B cell (primary cell): ENCODE measurements around the gene STX5. TPM values are rescaled to one million over a fixed set of nuclear protein-coding genes. Genes with fewer than 3 reads are reported as not detected.

Experiments
- ATAC-seq: fragments of 200-7000 bp; cut with Tn5 transposase; one replicate; pipeline ENCODE4 v1.10.0; 2021; ENCODE audit warnings: low read depth, mild to moderate bottlenecking, moderate number of reproducible peaks, moderate library complexity
- CTCF ChIA-PET: fragments of 350-600 bp; sonication (Branson Sonifier 250); formaldehyde crosslinking; loops from one replicate; lab custom pipeline; 2021; ENCODE audit warnings: antibody characterized with exemption, inconsistent platforms; lab: Charles Lee
- POLR2A ChIA-PET: fragments of 350-600 bp; sonication (Branson Sonifier 250); formaldehyde crosslinking; loops from one replicate; lab custom pipeline; 2021; ENCODE audit warnings: antibody characterized with exemption; lab: Charles Lee
- DNase-seq: peaks from one replicate; pipeline ENCODE4 v3.0.0; 2013
- H2AFZ ChIP-seq: 2 replicates; pipeline ENCODE4 v1.6.1; 2012; ENCODE audit warnings: mild to moderate bottlenecking, low read depth, low read length; ENCODE audit not compliant: insufficient read depth, poor library complexity, severe bottlenecking
- H3K27ac ChIP-seq, 2 donors: 1 replicate in 1 of 2; 2 replicates in 1 of 2; pipeline ENCODE4 v1.5.1; 2012 to 2013; ENCODE audit warnings: low read length in 2 of 2, mild to moderate bottlenecking in 2 of 2, moderate library complexity in 1 of 2
- H3K27me3 ChIP-seq, 4 experiments: fragments of 200-600 bp in 1 of 4; sonication (generic) in 1 of 4; replicated peaks in 1 of 4; 1 replicate in 2 of 4; 2 replicates in 2 of 4; pipeline versions ENCODE4 v1.6.1 to v1.7.0; 2013 to 2016; ENCODE audit warnings: low read length in 3 of 4, mild to moderate bottlenecking in 2 of 4, mixed read lengths in 1 of 4, moderate library complexity in 1 of 4; ENCODE audit not compliant: insufficient read depth in 4 of 4, control insufficient read depth in 3 of 4; ENCODE audit errors: control extremely low read depth in 1 of 4
- H3K36me3 ChIP-seq, 2 experiments: replicated peaks in 1 of 2; 1 replicate in 1 of 2; 2 replicates in 1 of 2; pipeline versions ENCODE4 v1.6.1 to v1.7.1; 2013; ENCODE audit warnings: low read length in 1 of 2; ENCODE audit not compliant: insufficient read depth in 2 of 2, control insufficient read depth in 1 of 2; ENCODE audit errors: control extremely low read depth in 1 of 2, extremely low read depth in 1 of 2
- H3K4me1 ChIP-seq, 2 donors: fragments of 200-600 bp in 1 of 2; sonication (generic) in 1 of 2; 1 replicate in 1 of 2; 2 replicates in 1 of 2; pipeline versions ENCODE4 v1.5.1 to v1.6.1; 2013 to 2017; ENCODE audit warnings: low read length in 2 of 2; ENCODE audit not compliant: control insufficient read depth in 2 of 2, insufficient read depth in 2 of 2
- H3K4me2 ChIP-seq: replicated peaks from 2 replicates; pipeline ENCODE3; 2012; ENCODE audit warnings: mild to moderate bottlenecking, low read depth, low read length; ENCODE audit not compliant: poor library complexity, severe bottlenecking
- H3K4me3 ChIP-seq, 5 experiments: fragments of 200-600 bp in 1 of 5; sonication (generic) in 1 of 5; 1 replicate in 3 of 5; 2 replicates in 2 of 5; pipeline versions ENCODE4 v1.5.1 to v1.7.0; 2011 to 2016; ENCODE audit warnings: low read length in 4 of 5, mild to moderate bottlenecking in 4 of 5, low read depth in 2 of 5, control low read depth in 1 of 5, moderate library complexity in 1 of 5; ENCODE audit not compliant: insufficient read depth in 1 of 5; ENCODE audit errors: control extremely low read depth in 1 of 5, extremely low read depth in 1 of 5
- H3K79me2 ChIP-seq: fragments of 200-600 bp; sonication (generic); one replicate; pipeline ENCODE4 v1.6.0; 2016; ENCODE audit warnings: low read length; ENCODE audit not compliant: control insufficient read depth, insufficient read depth
- H3K9ac ChIP-seq: fragments of 200-600 bp; sonication (generic); 2 replicates; pipeline ENCODE4 v1.6.1; 2017; ENCODE audit warnings: mild to moderate bottlenecking, low read length, moderate library complexity
- H3K9me3 ChIP-seq, 3 donors: one replicate each; pipeline versions ENCODE4 v1.6.1 to v1.7.1; 2013; ENCODE audit warnings: low read length in 2 of 3; ENCODE audit not compliant: control insufficient read depth in 2 of 3, insufficient read depth in 1 of 3; ENCODE audit errors: control extremely low read depth in 1 of 3
- H4K20me1 ChIP-seq: 2 replicates; pipeline ENCODE4 v1.6.0; 2012; ENCODE audit warnings: mild to moderate bottlenecking, low read length; ENCODE audit not compliant: insufficient read depth, control insufficient read depth, poor library complexity, severe bottlenecking
- H3K27ac Mint-ChIP-seq: one replicate; pipeline ENCODE4 v1.8.0; 2021; ENCODE audit warnings: mixed read lengths
- H3K27me3 Mint-ChIP-seq: one replicate; pipeline ENCODE4 v1.8.0; 2021; ENCODE audit warnings: mixed read lengths
- H3K4me1 Mint-ChIP-seq: one replicate; pipeline ENCODE4 v1.8.0; 2021; ENCODE audit warnings: mixed read lengths
- H3K4me3 Mint-ChIP-seq: one replicate; pipeline ENCODE4 v1.8.0; 2021; ENCODE audit warnings: mixed read lengths
- H3K9me3 Mint-ChIP-seq: one replicate; pipeline ENCODE4 v1.8.0; 2022; ENCODE audit warnings: mixed read lengths; ENCODE audit not compliant: insufficient read depth
- CTCF ChIP-seq: fragments of 200-600 bp; IDR thresholded peaks from one replicate; pipeline ENCODE4 v1.8.0; 2022; ENCODE audit warnings: antibody characterized with exemption, mild to moderate bottlenecking
- EZH2 ChIP-seq: IDR thresholded peaks from 2 replicates; pipeline ENCODE4 v1.6.1; 2012; ENCODE audit warnings: borderline replicate concordance, low read depth, mild to moderate bottlenecking, moderate library complexity, low read length; ENCODE audit not compliant: insufficient read depth, poor library complexity, severe bottlenecking
- WGBS: methylation state at CpG from one replicate; pipeline ENCODE4 v1.1.5; 2013; ENCODE audit warnings: missing lambda C conversion rate; ENCODE audit not compliant: insufficient coverage; 5-methylcytosine and 5-hydroxymethylcytosine counted together
- intact Hi-C: fragments of 100-400 bp; cut with micrococcal nuclease; formaldehyde crosslinking; loops from one replicate; pipeline ENCODE4 v1.10.0; 2022
- polyA plus RNA-seq: library from polyadenylated mRNA; depleted of rRNA; stranded (reverse); fragments of >200 nt; gene quantifications from 2 replicates; pipeline ENCODE4 v1.2.3, GENCODE V29; 2012
- total RNA-seq, 2 donors: library from RNA; stranded (reverse); fragments of 120-200 nt in 1 of 2; gene quantifications; 1 replicate in 1 of 2; 2 replicates in 1 of 2; pipeline versions ENCODE4 v1.2.3 to v1.2.4, GENCODE V29; 2013 to 2022

Gene STX5
- total and polyA plus RNA-seq, 2 donors (not counting 1 experiment from before 2014, with no cell fraction given) = 41.0 to 99.1 TPM

DNA sequence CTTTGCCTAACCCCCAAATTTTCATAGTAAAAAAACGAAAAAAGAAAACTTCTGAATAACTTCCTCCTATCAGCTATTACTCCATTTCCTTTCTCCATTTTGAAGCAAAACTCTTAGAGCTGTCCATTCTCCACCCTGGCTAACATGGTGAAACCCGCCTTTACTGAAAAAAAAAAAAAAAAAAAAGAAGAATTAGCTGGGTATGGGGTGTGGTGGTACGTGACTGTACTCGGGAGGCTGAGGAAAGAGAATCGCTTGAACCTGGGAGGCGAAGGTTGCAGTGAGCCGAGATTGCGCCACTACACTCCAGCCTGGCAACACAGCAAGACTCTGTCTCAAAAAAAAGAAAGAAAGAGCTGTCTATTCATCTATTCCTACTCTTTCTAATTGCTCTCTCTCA, 15.3 kb downstream of the STX5 start:
- ATAC-seq = no peak

More for the DNA sequence above, 15.3 kb downstream of the STX5 start:
- Histone ChIP-seq H3K4me1 (no peaks in the 10 kb centered on the region), H3K79me2 (no peaks in the 10 kb centered on the region), H3K9ac (no peak overlapping the region), H4K20me1 (peaks cover 6% of the 10 kb centered on the region), H2AFZ (no peak overlapping the region), H3K9me3 (no peaks in the 10 kb centered on the region), H3K27ac (no peak overlapping the region), H3K4me3 (no peak overlapping the region), H3K36me3 (peaks cover 0 to 18% of the 10 kb centered on the region in 2 experiments), H3K27me3 (no peaks in the 10 kb centered on the region), H3K4me2 (no peak overlapping the region)
- intact Hi-C loops = no loop called here
- Mint-ChIP-seq H3K27me3 (no peaks in the 10 kb centered on the region), H3K4me1 (no peaks in the 10 kb centered on the region), H3K27ac (no peak overlapping the region), H3K4me3 (no peak overlapping the region), H3K9me3 (no peaks in the 10 kb centered on the region)
- no peak for TF ChIP-seq CTCF
- TF ChIP-seq EZH2 = no peak
- ChIA-PET POLR2A (interaction anchor here (0.7 to 1.0 kb wide), 3 partner anchors 11 to 243 kb away, joined by 3 to 5 read pairs (median 5); partner anchors contain the start of genes EEF1G and NXF1), CTCF (interaction anchor here (0.5 to 0.6 kb wide), 2 partner anchors 20 to 935 kb away, joined by 3 read pairs; no protein-coding TSS in a partner anchor)
- WGBS = 83% methylated on average over 1 of the region's 8 CpGs
- no peak for DNase-seq
